Stimulated activated CD8-positive, alpha-beta memory T cell treated with anti-CD3 and anti-CD28 coated beads, Interleukin-12 subunit alpha, Interleukin-12 subunit beta, amount 100 ng/mL, for 4 hours (primary cell): ENCODE data around the gene SLC25A27.

Source experiments
- DNase-seq: peaks from one replicate; pipeline ENCODE4 v3.0.0-alpha.2; 2020; ENCODE audit warnings: low read depth

Gene SLC25A27

GRCh38 chr6:46715141-46715540 lies 62.4 kb downstream of the SLC25A27 start:
- DNase-seq, result no peak

- no peak for DNase-seq
These were observed 66.3 kb downstream of the SLC25A27 start for GRCh38 chr6:46719099-46719498.

- no peak for DNase-seq
These were observed 67.6 kb downstream of the SLC25A27 start for GRCh38 chr6:46720401-46720800.
